ENCODE results near the gene E2F3.

The E2F3 gene

DNA sequence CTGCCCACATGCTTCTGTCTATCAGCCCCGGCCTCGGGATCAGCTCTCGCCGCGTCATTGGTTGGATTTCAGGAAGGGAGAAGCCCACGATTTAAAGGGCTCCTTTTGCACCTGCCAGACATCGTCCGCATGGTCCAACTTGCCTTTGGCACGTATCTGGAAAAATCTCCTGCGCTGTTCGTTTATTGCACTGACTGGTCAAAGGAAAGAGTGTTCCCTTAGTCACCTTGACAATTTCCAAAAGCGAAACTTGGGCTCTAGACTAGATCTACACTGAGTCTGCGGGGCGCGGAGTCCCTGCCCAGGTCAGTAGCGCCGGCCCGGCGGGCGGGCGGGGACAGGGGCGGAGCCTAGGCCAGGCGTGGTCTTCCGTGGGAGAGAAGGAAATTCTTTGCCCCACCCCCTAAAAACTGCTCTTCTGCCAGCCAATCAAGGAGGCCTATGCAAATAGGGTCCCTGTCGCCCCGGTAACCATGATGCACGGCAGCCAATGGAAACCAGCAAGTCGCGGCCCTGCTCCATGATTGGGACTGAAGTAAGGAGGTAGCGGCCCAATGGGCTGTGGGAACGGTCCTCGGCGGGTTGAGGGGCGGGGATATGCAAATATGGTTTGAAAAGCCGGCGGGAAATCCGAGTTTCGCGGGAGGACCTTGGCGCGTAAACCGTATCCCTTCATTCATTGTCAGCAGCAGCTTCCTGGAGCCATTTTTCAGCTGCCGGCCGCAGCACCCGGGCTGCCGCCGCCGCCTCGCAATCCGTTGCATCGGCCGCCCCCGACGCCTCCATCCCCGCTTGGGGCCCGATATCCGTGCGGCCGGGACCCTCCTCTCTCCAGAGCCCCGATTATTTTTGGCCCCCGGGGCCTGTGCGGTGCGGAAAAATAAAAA, at the start of gene E2F3:
TSS of gene E2F3 (plus strand) at position 675 of the 887 bp plus-strand sequence. CDS start 354 bp downstream, outside the sequence.
- DNase-seq (ENCODE audit: low spot score) = peak; percentile 100

DNA sequence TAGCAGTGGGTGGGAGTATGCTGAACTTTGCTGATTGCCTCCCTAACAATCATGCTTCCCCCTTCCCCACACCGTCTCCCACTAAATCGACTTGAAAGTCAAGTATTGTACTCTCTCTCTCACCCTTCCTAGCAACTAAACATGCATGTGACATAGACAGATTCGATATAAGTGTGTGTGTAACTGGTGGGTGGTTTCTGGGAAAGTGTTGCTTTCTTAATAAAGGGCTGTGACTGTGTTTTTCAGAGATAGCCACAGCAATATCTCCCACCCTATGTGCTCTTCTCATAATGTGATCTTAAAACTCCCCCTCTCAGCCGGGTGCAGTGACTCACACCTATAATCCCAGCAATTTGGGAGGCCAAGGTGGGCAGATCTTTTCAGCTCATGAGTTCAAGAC, 49.3 kb upstream of the E2F3 start:
- DNase-seq (ENCODE audit: low spot score) = no peak

DNA sequence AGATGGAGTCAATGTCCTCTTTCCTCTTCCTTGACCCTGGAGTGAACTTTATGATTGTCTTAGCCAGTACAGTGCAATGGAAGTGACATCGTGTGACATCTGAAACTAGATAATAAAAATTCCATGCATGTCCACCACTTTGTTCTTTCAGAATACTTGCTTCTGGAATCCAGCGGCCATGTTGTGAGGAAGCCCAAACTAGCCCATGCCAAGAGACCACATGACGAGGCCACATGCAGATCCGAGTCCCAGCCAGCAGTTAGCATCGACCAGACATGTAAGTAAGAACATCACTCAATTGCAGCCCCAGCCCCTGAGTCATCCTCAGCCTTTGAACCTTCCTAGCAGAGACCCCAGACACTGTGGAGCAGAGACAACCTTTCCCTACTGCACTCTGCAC, 48.5 kb upstream of the E2F3 start:
- DNase-seq (ENCODE audit: low spot score) = no peak

DNA sequence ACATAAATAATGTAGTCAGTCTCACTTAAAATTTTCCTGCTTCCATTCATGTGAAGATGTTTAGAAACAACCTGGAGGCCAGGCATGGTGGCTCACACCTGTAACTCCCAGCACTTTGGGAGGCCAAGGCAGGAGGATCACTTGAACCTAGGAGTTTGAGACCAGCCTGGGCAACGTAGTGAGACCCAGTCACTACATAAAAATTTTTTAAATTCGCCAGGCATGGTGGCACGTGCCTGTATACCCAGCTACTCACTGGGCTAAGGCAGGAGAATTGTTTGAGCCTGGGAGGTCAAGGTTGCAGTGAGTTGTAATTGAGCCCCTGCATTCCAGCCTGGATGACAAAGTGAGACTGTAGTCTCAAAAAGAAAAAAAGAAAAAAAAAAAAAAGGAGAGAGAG, 47.3 kb upstream of the E2F3 start:
- DNase-seq (ENCODE audit: low spot score) = no peak

DNA sequence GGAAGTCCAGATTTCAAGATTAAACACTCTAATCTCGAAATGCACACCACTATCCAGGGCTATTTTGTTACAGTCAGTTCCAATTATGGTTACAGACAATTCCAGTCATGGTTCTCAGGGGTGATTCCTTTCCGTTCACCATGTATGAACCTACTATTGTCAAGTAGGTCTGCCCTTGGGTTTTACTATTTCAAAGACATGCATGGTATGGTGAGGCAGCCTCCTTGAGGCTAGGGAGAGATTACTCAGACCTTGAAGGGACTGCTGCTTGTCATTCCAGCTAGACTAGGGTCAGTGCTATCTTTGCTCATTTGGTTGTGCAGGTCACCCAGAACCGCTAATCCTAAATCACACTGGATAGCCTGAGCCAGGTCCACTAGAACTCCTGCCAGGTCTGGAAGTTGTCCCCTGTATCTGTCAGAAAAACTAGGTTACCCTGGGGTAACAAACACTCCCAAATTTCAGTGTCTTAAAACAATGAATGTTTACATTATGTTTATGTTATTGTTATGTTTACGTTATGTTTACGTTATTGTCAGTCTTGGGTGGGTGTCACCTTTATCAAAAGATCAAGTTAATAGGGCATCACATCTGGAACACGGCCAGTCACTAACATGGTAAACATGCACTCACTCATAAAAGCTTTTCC, 41.1 kb upstream of the E2F3 start:
- no peak for DNase-seq (ENCODE audit: low spot score)

DNA sequence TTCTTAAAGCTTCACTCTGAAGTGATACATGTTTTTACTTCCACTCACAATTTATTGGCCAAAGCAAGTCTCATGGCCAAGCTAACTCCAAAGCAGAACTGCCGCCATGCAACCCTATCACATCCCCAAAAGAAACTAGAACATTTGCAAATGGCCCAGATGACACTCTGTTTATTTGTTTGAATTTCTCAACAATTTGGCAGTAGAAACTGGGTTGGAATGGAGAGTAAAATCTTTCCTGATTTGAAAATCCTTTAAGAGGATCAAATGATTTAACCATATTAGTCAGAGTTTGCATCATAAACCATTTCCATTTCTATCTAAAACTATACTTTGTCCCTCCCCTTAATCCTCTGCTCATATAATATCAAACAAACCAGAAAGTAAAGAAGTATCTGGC, 39.1 kb upstream of the E2F3 start:
- DNase-seq (ENCODE audit: low spot score) = no peak

DNA sequence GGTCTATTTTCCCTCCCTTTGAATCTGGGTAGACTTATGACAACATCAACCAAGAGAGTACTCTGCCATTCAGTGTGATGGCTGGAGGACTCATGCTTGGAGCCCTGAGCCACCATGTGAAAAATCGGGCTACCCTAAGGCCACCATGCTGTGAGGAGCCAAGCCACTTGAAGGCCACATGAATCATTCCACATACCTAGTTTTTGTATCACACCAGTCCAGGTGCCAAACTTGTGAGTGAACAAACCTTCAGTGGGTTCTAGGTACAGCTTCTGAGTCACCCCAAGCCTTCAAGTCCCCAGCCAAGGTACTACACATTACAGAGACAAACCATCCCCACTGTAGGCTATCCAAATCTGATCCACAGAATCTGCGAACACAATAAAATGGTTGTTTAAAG, 37.4 kb upstream of the E2F3 start:
- no peak for DNase-seq (ENCODE audit: low spot score)

DNA sequence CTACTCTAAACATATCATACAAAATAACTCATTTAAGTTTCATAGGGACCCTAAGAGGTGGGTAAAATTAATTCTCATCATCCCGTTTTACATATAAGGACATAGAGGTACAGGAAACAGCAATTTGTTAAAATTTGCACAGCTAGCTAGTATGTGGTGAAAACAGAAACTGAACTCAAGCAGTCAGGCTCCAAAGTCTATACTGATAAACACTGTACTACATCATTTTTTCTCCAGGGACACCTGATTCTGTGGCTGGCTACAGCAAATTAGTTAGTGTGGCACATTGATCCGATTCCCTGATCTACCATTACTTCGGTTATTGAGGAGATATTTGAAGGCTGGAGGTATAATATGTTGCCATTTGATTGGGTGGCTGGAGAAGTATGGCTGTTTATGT, 36.2 kb upstream of the E2F3 start:
- DNase-seq (ENCODE audit: low spot score) = no peak

DNA sequence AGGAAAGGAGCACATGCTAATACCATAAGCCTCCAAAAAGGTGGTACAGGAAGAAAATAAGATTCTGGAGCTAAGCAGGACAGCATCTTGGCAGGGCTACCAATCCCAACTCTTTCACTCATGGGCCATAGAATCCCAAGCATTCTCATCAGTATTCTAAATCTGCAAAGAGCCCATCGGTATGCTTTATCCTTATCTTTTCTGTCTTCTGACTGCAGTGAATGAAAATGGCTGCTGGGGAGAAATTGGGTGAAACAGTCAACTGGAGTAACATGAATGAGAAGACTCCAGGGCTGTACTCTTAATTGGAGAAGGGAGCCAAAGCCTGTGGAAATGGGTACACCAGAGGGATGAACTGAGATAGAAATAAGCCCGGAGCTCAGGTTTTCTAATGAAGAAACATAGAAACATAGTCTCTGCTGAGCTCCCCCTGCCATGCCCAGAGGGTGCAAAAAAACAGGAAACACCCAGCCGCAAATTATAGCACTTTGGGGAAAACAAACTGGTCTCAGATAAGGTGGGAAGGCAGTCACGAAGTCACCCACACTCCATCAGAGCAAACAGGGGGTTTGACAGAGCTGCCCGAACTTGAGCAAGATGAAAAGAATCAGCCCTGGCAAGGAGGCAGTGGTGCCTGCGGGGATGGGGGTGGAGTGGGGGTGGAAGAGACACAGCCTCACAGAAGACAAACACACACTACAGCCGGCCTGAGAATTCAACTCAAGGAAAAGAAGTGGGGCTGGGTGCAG, 35.4 kb upstream of the E2F3 start:
- DNase-seq (ENCODE audit: low spot score) = no peak

DNA sequence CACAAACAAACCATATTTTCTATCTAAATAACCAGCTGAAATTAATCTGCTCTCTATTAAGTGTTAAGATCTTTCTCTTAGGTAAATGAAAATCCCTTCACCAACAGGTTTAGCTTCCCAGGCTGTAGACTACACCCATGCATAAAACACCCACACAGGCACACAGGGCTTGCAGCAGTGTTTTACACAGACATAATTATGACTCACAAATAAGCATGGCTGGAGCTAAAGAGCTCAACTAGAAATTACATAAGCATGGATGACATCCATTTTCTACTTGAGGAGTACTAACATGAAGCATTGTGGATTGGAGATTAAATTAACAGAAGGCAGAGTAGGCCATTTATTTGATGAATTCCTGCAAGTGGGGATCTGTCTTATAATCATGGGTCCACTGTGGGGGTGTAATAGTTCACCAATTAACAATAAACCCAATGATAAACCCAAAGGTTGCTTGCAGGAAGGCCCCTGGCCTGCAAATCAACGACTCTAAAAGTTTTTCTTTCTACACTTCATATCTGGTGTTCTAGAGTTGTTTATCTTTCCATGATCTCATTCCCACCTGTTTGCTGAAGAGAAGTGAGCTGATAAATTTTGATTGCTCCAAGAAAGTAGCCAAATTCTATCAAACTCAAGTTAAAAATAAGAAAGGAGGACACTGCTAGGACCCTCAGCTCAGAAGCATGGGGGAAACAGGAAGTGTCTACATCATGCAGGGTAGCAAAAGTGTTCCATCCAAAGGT, 33.8 kb upstream of the E2F3 start:
- DNase-seq (ENCODE audit: low spot score) = no peak

DNA sequence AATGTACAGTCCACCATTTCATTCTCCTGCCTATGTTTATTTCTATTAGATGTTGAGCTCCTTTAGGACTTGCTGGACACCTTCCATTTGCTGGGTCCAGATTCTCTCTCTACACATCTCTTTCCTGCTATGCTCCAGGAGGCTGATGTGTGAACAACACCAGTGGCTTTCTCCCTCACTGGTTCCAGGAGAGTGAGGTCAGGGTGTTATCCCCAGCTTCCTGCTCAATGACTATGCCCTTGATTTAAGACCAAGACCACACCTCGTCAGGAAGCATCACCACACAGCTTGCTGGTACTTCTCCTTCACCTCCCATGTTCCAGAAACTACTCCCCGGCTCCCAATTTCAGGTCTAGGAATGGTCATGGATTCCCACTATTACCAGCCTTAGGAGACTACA, 31.3 kb upstream of the E2F3 start:
- DNase-seq (ENCODE audit: low spot score) = no peak

DNA sequence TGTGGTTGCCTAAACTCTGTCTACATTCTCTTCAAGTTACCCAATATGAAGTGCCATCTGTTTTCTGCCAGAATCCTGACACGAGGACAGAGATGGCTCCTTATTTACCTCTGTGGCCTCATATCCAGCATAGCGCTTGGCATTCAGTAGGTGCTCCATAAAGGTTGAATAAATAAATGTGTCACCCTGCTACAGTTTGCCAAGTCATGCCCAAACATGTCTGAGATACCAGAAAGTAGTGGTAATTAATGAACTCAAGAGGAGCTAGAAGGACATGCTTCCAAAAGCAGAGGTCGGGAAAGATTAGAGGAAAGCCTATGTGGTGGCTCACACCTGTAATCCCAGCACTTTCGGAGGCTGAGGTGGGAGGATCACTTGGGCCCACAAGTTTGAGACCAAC, 30.9 kb upstream of the E2F3 start:
- DNase-seq (ENCODE audit: low spot score) = no peak

DNA sequence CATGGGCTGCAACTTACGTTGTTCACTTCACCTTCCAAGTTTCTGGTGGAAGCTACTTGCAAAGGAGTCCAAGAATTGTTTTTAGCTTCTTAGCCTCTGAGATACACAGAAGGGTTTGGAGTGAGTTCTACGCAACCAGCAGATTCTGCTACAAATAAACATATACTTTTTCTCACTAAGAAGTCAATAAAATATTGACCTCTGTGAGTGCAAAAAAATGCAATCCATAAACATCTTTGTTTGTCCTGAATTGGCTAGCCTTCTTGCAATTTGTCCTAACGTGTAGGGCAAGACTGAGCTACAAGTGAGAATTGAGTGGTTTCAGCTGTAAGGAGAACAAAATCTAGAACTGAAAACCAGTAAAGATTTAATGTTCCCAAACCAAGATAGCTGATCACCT, 26.2 kb upstream of the E2F3 start:
- no peak for DNase-seq (ENCODE audit: low spot score)

DNA sequence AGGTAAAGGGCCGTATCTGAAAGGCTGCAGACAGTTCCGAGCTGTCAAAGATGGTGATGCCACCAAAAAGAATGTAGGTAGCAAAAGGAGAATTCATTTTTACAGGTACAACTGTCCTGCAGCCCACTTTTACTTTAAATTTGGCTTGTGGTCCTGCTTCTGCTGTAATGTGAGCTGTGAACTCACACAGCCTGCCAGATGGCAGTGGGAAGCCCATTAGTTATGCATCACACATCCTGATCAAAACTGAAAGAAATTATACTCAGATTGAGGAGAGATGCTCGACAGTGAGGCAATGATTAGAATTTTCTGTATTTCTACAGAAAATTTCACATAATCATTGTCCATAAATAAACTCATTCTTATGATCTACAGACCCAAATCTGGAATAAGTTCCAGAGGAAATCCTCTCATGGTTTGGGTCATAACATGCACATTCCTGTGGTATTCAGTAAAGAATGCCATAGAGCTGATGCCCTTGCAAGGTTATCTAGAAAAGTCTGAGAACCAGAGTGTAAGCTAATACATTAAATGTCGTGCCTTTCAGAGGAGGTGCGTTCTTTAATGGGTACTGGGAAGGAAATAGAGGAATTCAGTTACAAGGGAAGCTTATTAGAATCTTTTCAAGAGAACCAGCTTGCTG, 23.9 kb upstream of the E2F3 start:
- DNase-seq (ENCODE audit: low spot score) = no peak

DNA sequence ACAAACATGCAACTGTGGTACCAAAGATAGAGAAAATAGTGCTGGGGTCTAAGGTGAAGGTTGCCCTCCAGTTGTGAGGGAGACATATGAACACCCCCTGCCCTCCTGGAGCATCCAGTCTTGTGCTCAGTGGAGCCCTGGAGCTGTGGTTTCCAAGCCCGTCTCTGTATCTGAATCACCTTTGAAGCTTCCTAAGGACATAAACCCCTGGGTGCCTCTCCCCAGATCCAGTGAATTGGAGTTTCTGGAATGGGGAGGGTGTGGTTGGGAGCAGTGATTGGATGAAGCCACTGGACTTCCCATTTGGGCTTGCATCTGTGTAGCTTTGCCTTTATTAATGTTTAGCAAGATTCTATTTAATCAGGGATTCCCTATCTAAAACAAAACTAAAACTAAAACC, 22.4 kb upstream of the E2F3 start:
- DNase-seq (ENCODE audit: low spot score) = no peak

DNA sequence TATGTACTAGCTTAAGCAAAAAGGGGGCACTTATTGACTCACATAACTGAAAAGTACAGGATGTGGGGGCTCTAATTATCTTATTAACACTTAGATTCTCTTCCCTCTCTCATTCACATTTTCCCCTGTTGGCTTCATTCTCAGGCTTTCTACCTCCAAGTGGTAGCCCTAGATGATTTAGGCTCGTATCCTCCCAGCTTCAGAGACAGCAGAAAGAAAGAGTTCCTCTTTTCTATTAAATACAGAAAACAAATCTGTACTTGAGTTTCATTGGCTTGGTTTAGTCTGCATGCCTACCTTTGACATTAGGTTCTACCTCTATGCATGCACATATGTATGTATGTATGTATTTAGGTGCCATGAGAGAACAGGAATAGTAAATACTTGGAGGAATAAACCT, 15.5 kb upstream of the E2F3 start:
- DNase-seq (ENCODE audit: low spot score) = no peak

DNA sequence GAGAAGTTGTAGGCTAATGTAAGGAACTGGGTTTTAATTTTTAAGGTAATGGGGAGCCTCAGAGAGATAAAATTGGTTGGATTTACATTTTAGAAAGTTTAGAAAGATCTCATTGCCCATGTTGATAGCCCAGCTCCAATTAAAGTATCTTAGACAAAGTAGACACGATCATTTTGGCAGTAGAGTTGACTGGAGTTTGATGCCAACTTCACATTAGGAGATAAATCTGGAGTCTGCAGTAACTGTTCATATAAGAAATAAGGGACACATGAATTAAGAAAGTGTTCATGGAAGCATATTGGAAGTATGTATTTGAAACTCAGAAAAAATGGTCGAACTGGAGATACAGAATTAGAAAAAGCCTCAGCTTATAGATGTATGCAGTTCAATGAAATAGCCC, 12.6 kb upstream of the E2F3 start:
- no peak for DNase-seq (ENCODE audit: low spot score)

DNA sequence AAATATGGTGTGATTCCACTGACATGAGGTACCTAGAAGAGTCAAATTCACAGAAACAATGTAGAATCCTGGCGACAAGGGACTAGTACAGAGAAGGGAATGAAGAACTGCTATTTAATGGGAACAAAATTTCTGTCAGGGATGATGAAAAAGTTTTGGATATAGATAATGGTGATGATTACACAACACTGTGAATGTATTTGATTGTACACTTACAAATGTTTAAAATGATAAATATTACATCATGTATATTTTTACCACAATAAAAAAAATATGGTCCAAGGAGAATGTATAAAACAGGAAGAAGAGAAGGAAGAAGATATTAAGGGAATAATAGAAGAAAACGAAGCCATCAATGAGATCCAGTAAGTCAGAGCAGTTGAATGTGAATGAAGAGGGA, 8.4 kb upstream of the E2F3 start:
- no peak for DNase-seq (ENCODE audit: low spot score)

DNA sequence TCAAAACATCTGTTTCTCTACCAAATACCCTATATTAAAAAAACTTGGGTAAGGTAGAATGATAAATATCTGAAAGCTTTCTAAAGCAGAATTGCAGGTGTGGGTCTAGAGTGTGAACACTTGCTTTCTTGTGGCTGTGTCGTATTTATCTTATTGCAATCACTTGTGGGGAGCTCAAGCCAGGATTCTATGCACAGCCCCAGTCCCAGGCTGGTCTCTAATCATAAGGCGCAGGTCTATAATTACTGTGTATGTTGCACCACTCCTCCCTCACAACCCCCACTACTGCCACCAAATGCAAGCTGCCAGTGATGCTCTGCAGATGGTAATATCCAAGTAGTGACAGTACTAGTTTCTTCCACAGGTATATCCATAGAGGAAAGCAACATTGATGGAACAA, 2.2 kb upstream of the E2F3 start:
- no peak for DNase-seq (ENCODE audit: low spot score)

DNA sequence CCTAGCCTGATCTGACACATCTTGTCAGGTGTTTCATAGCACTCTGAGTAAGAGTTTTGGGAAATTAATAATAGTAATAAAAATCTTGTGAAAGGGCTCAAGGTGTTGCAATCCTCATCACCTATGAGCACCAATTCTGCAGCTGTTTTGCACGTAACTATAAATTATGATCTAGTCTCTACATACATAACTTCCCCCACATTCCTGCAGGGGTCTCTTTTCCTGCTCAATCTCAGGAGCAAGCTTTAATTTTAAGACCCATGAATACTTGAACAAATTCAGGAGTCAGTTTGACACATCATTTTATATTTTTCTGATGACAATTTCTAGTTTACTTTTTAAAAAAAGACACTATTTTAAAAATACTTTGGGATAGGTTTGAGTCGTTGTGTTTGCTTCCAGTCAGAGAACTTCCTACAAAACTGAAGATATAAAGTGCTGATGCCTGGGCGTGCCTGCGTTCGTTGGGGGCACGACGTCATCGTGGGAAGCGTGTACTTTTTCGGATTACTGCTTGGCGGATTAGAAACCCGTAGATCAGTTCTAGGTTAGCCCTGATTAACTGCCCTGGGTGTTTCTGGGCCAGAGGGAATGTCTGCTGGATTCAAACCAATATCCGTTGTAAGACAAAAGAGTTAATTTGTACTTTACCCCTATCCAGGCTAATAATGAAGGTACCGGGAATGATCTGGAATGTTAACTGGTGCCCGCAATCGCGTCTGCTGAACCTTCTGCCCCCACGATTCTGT, 1.0 kb upstream of the E2F3 start:
- DNase-seq (ENCODE audit: low spot score) = peak; percentile 14

DNA sequence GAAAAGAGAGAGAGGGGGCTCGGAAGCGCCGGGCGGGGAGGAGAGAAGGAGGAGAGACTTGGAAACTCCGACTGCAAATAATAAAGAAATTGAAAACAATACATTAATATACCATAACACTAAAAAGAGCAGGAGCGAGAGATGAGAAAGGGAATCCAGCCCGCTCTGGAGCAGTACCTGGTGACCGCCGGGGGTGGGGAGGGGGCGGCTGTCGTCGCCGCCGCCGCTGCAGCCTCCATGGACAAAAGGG, 338 bp downstream of the E2F3 start:
- DNase-seq (ENCODE audit: low spot score) = no peak
